Lung (tissue), 12 donors: ENCODE results near the gene XRCC4. TPM values are rescaled to one million over a fixed set of nuclear protein-coding genes. Genes with fewer than 3 reads are reported as not detected.
"Not testable (repeated sequence)": the region's sequence is repeated elsewhere in the genome, so short reads cannot be mapped to it uniquely, and the experiment has no call there.

Experiments used
- ATAC-seq: fragments of 200-7000 bp; cut with Tn5 transposase; one replicate; pipeline ENCODE4 v1.9.1; 2020; ENCODE audit warnings: moderate number of reproducible peaks; ENCODE audit not compliant: insufficient read depth, low FRiP score
- DNase-seq, 3 donors: peaks; one replicate each; pipeline ENCODE4 v3.0.0-alpha.2; 2013 to 2017
- H3K27ac ChIP-seq, 2 donors: one replicate each; pipeline ENCODE4 v1.5.1; 2013; ENCODE audit warnings: mild to moderate bottlenecking in 2 of 2, moderate library complexity in 2 of 2, control low read depth in 1 of 2, inconsistent platforms in 1 of 2, low read depth in 1 of 2, low read length in 1 of 2
- H3K27me3 ChIP-seq, 3 donors: one replicate each; pipeline ENCODE4 v1.5.1; 2013; ENCODE audit warnings: low read length in 2 of 3; ENCODE audit not compliant: control insufficient read depth in 3 of 3, insufficient read depth in 3 of 3
- H3K36me3 ChIP-seq, 4 donors: one replicate each; pipeline ENCODE4 v1.5.1; 2013; ENCODE audit warnings: low read length in 4 of 4, mild to moderate bottlenecking in 1 of 4, moderate library complexity in 1 of 4; ENCODE audit not compliant: control insufficient read depth in 4 of 4, insufficient read depth in 4 of 4
- H3K4me1 ChIP-seq, 5 donors: one replicate each; pipeline ENCODE4 v1.5.1; 2013; ENCODE audit warnings: low read length in 5 of 5, mild to moderate bottlenecking in 2 of 5, moderate library complexity in 1 of 5; ENCODE audit not compliant: control insufficient read depth in 5 of 5, insufficient read depth in 5 of 5
- H3K4me3 ChIP-seq: one replicate; pipeline ENCODE4 v1.5.1; 2013; ENCODE audit warnings: mild to moderate bottlenecking, control low read depth, moderate library complexity
- H3K9ac ChIP-seq, 2 donors: one replicate each; pipeline ENCODE4 v1.5.1; 2013; ENCODE audit warnings: low read length in 2 of 2, control low read depth in 1 of 2; ENCODE audit not compliant: insufficient read depth in 1 of 2
- H3K9me3 ChIP-seq, 4 donors: one replicate each; pipeline ENCODE4 v1.5.1; 2013; ENCODE audit warnings: low read length in 3 of 4, mild to moderate bottlenecking in 1 of 4, moderate library complexity in 1 of 4; ENCODE audit not compliant: control insufficient read depth in 4 of 4, insufficient read depth in 3 of 4
- CTCF ChIP-seq: IDR thresholded peaks from 2 replicates; pipeline ENCODE4 v1.5.1; 2012; ENCODE audit warnings: mild to moderate bottlenecking; ENCODE audit errors: control extremely low read depth, extremely low read depth
- WGBS, 2 donors: extraction: QIAGEN DNeasy Blood & Tissue Kit; methylation state at CpG; one replicate each; pipeline ENCODE4 v1.1.7; 2013; 5-methylcytosine and 5-hydroxymethylcytosine counted together
- polyA plus RNA-seq, 2 donors: library from polyadenylated mRNA; stranded (reverse); fragments of 200-250 nt; gene quantifications; one replicate each; pipeline ENCODE4 v1.2.1, GENCODE V29; 2013
- total RNA-seq, 2 donors: library from RNA; depleted of rRNA in 1 of 2; stranded (reverse); fragments of >200 nt in 1 of 2; gene quantifications; one replicate each; pipeline ENCODE4 v1.2.1, GENCODE V29; 2014 to 2021
- donor health status: control.
- donor health status: control.
- donor health status: Bipolar disorder and iron deficiency.
- donor health status: healthy.
- donor health status: DM: yes; HTN: yes; CAD: no.

Gene XRCC4
- total and polyA plus RNA-seq, 4 donors: 3.8 to 10.7 (median 8.4) TPM

GRCh38 chr5:83353774-83354173 lies 276.4 kb downstream of the XRCC4 start:
- WGBS, 2 donors: 93% methylated on average over 1 of the region's 1 CpG
- ATAC-seq: no peak

GRCh38 chr5:83354958-83355357 lies 277.6 kb downstream of the XRCC4 start:
- DNase-seq: no peak
- no peaks in the 10 kb centered on the region for H3K27me3 ChIP-seq
- ATAC-seq: no peak
- peaks cover 0 to 6% (median 2%) of the 10 kb centered on the region in 4 donors for H3K9me3 ChIP-seq
- WGBS, 2 donors: 60 to 66% methylated on average over 2 of the region's 2 CpGs
- no peak overlapping the region for H3K27ac ChIP-seq
- H3K36me3 ChIP-seq: no peaks in the 10 kb centered on the region
- no peak overlapping the region for H3K4me3 ChIP-seq
- H3K9ac ChIP-seq: no peak overlapping the region
- no peaks in the 10 kb centered on the region for H3K4me1 ChIP-seq
- no peak for TF ChIP-seq CTCF

More at GRCh38 chr5:83353774-83354173, 276.4 kb downstream of the XRCC4 start:
- H3K4me1 ChIP-seq: no peaks in the 10 kb centered on the region
- no peak for TF ChIP-seq CTCF
- H3K27me3 ChIP-seq: no peaks in the 10 kb centered on the region
- H3K27ac ChIP-seq: no peak overlapping the region
- H3K9me3 ChIP-seq: peaks cover 0 to 6% (median 3%) of the 10 kb centered on the region in 4 donors
- H3K9ac ChIP-seq: no peak overlapping the region
- no peak for DNase-seq
- no peaks in the 10 kb centered on the region for H3K36me3 ChIP-seq
- H3K4me3 ChIP-seq: no peak overlapping the region

- H3K27me3 ChIP-seq, ATAC-seq, H3K27ac ChIP-seq, H3K9ac ChIP-seq, H3K4me1 ChIP-seq, H3K4me3 ChIP-seq, H3K36me3 ChIP-seq, DNase-seq, H3K9me3 ChIP-seq: not testable (repeated sequence)
- 84 to 91% methylated on average over 4 of the region's 4 CpGs for WGBS, 2 donors
These were observed 278.2 kb downstream of the XRCC4 start for GRCh38 chr5:83355482-83356014.

- Histone ChIP-seq H3K36me3 (peaks cover 0 to 3% (median 0%) of the 10 kb centered on the region in 4 donors), H3K27me3 (no peaks in the 10 kb centered on the region), H3K9ac (no peak overlapping the region), H3K9me3 (peaks cover 0 to 4% (median 1%) of the 10 kb centered on the region in 4 donors), H3K27ac (no peak overlapping the region), H3K4me3 (no peak overlapping the region), H3K4me1 (no peaks in the 10 kb centered on the region)
- DNase-seq (no peak), ATAC-seq (no peak)
- no peak for TF ChIP-seq CTCF
- WGBS, 2 donors: 87 to 92% methylated on average over 9 of the region's 9 CpGs
These were observed 280.4 kb downstream of the XRCC4 start for GRCh38 chr5:83357621-83358231.
